ENCODE results near the gene CACUL1.

- TF ChIP-seq POLR2A (IDR thresholded peaks at IDR 0.05): no peak
- TF ChIP-seq CTCF (IDR thresholded peaks at IDR 0.05): no peak
- TF ChIP-seq POLR2AphosphoS5 (IDR thresholded peaks at IDR 0.05): no peak
These were observed 82.6 kb downstream of the CACUL1 start for GRCh38 chr10:118672153-118672552.

Measured in sigmoid colon (tissue), 4 donors.